ENCODE data around the gene GIPC1.

DNA sequence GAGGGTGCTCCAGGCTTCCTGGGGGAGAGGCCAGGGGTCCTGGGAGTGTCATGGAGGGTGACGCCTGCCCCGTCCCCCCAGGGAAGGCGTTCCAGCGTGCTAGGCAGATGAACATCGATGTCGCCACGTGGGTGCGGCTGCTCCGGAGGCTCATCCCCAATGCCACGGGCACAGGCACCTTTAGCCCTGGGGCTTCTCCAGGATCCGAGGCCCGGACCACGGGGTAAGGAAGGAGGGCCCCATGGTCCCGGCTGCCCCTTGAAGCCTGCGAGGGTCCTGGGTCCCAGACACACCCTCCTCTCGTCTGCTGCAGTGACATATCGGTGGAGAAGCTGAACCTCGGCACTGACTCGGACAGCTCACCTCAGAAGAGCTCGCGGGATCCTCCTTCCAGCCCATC, 32.2 kb downstream of the GIPC1 start:
- TF ChIP-seq, protein P1, sequence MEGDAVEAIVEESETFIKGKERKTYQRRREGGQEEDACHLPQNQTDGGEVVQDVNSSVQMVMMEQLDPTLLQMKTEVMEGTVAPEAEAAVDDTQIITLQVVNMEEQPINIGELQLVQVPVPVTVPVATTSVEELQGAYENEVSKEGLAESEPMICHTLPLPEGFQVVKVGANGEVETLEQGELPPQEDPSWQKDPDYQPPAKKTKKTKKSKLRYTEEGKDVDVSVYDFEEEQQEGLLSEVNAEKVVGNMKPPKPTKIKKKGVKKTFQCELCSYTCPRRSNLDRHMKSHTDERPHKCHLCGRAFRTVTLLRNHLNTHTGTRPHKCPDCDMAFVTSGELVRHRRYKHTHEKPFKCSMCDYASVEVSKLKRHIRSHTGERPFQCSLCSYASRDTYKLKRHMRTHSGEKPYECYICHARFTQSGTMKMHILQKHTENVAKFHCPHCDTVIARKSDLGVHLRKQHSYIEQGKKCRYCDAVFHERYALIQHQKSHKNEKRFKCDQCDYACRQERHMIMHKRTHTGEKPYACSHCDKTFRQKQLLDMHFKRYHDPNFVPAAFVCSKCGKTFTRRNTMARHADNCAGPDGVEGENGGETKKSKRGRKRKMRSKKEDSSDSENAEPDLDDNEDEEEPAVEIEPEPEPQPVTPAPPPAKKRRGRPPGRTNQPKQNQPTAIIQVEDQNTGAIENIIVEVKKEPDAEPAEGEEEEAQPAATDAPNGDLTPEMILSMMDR (IDR thresholded peaks at IDR 0.05): no peak
- TF ChIP-seq POLR2A (IDR thresholded peaks at IDR 0.05): no peak

Data from lower leg skin (tissue), 3 donors.